Panc1 (cell line): ENCODE results near the gene GLRA3. TPM values are rescaled to one million over a fixed set of nuclear protein-coding genes. Genes with fewer than 3 reads are reported as not detected.

Experiments
- ATAC-seq: fragments of 200-7000 bp; cut with Tn5 transposase; 2 replicates; pipeline ENCODE4 v1.9.1; 2020; ENCODE audit warnings: mild to moderate bottlenecking, moderate library complexity
- BruUV-seq: library from RNA; stranded (reverse); fragments of 400-500 nt; replicated peaks from 2 replicates; lab custom pipeline; 2021; lab: Mats Ljungman, UMichigan
- CTCF ChIA-PET: fragments of 300-600 bp; sonication (Branson Sonifier 250); formaldehyde crosslinking; loops from one replicate; lab custom pipeline; 2022; ENCODE audit warnings: antibody characterized with exemption; lab: Charles Lee
- POLR2A ChIA-PET: fragments of 300-600 bp; sonication (Branson Sonifier 250); formaldehyde crosslinking; loops from one replicate; lab custom pipeline; 2022; ENCODE audit warnings: antibody characterized with exemption; lab: Charles Lee
- DNase-seq: peaks from one replicate; pipeline ENCODE4 v3.0.0-alpha.2; 2010; ENCODE audit warnings: low read depth, low spot score
- H3K27ac ChIP-seq: 2 replicates; pipeline ENCODE4 v1.5.1; 2011; ENCODE audit warnings: mild to moderate bottlenecking, low read length, inconsistent platforms
- H3K27me3 ChIP-seq: fragments of 200-500 bp; sonication (Bioruptor generic); 2 replicates; pipeline ENCODE4 v1.6.0; 2014; ENCODE audit warnings: low read length, inconsistent platforms; ENCODE audit not compliant: control insufficient read depth, insufficient read depth
- H3K36me3 ChIP-seq: fragments of 200-500 bp; sonication (Bioruptor generic); 2 replicates; pipeline ENCODE4 v1.5.1; 2014; ENCODE audit warnings: inconsistent platforms, mild to moderate bottlenecking, low read length, moderate library complexity; ENCODE audit not compliant: control insufficient read depth, insufficient read depth
- H3K4me1 ChIP-seq: 2 replicates; pipeline ENCODE4 v1.5.1; 2011; ENCODE audit warnings: inconsistent platforms, mild to moderate bottlenecking, low read length, moderate library complexity; ENCODE audit not compliant: control insufficient read depth, insufficient read depth
- H3K4me3 ChIP-seq, 2 experiments: 2 replicates each; pipeline ENCODE4 v1.5.1; 2011 to 2012; ENCODE audit warnings: low read depth in 2 of 2, low read length in 2 of 2, mild to moderate bottlenecking in 2 of 2, inconsistent platforms in 1 of 2, moderate library complexity in 1 of 2
- H3K9me3 ChIP-seq: fragments of 200-500 bp; sonication (Bioruptor generic); 2 replicates; pipeline ENCODE4 v1.5.1; 2014; ENCODE audit warnings: low read depth, mild to moderate bottlenecking, inconsistent platforms, low read length, moderate library complexity; ENCODE audit not compliant: control insufficient read depth, insufficient read depth
- POLR2AphosphoS5 ChIP-seq: IDR thresholded peaks from 2 replicates; pipeline ENCODE4 v1.6.1; 2012; ENCODE audit warnings: mild to moderate bottlenecking, low read depth, low read length, moderate library complexity
- SIN3A ChIP-seq: IDR thresholded peaks from 2 replicates; pipeline ENCODE4 v1.6.1; 2012; ENCODE audit warnings: low read depth, mild to moderate bottlenecking, low read length, moderate library complexity, borderline replicate concordance; ENCODE audit not compliant: insufficient read depth
- TCF7L2 ChIP-seq: IDR thresholded peaks from 2 replicates; pipeline ENCODE4 v1.6.1; 2011; ENCODE audit warnings: mild to moderate bottlenecking, low read depth, low read length, inconsistent platforms
- in situ Hi-C: cut with HindIII; loops from 2 replicates; pipeline ENCODE4 v1.10.0; 2016; ENCODE audit warnings: low sequenced_read_pairs, low pct_unique_long_range_greater_than_20kb
- intact Hi-C: fragments of 100-400 bp; cut with micrococcal nuclease; formaldehyde crosslinking; loops from one replicate; pipeline ENCODE4 v1.10.0; 2022; ENCODE audit not compliant: unreplicated experiment
- total RNA-seq: library from RNA; stranded (reverse); gene quantifications from one replicate; pipeline ENCODE4 v1.2.1, GENCODE V29; 2021; ENCODE audit not compliant: unreplicated experiment
- TF ChIP-seq, protein P1 (sequence below): fragments of 450-650 bp; IDR thresholded peaks from 2 replicates; pipeline ENCODE4 v1.5.1; 2017; ENCODE audit warnings: mild to moderate bottlenecking
- TF ChIP-seq, protein P2 (sequence below), 2 experiments: IDR thresholded peaks; 2 replicates each; pipeline ENCODE4 v1.6.1; 2011 to 2012; ENCODE audit warnings: low read depth in 2 of 2, control low read depth in 1 of 2, low read length in 1 of 2, mild to moderate bottlenecking in 1 of 2, moderate library complexity in 1 of 2; ENCODE audit not compliant: insufficient read depth in 1 of 2

The GLRA3 gene
- total RNA-seq, 1 experiment from 2014 or later: not detected

DNA sequence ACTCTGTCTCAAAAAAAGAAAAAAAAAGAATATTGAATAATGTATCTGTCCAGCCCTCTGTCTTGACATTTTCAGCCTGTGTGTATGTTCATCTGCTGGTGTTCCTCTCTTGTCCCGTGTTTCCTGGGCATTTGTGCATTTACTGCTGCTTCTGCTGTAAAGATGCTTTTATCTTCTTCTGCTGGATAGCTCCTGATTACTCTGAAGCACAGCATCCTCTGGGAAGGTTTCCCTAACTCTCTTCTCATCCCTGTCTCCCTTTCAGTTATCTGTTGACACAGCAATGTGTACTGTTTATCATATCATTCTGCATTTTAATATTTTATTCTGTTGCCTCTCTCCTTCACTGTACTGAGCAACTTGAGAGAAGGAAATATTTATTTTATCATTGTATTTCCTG is 232.5 kb downstream of the GLRA3 start:
- H3K9me3 ChIP-seq: no peaks in the 10 kb centered on the region
- TF ChIP-seq, protein P1, sequence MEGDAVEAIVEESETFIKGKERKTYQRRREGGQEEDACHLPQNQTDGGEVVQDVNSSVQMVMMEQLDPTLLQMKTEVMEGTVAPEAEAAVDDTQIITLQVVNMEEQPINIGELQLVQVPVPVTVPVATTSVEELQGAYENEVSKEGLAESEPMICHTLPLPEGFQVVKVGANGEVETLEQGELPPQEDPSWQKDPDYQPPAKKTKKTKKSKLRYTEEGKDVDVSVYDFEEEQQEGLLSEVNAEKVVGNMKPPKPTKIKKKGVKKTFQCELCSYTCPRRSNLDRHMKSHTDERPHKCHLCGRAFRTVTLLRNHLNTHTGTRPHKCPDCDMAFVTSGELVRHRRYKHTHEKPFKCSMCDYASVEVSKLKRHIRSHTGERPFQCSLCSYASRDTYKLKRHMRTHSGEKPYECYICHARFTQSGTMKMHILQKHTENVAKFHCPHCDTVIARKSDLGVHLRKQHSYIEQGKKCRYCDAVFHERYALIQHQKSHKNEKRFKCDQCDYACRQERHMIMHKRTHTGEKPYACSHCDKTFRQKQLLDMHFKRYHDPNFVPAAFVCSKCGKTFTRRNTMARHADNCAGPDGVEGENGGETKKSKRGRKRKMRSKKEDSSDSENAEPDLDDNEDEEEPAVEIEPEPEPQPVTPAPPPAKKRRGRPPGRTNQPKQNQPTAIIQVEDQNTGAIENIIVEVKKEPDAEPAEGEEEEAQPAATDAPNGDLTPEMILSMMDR: no peak
- TF ChIP-seq TCF7L2 (no peak), SIN3A (no peak), POLR2AphosphoS5 (no peak)
- TF ChIP-seq, protein P2, sequence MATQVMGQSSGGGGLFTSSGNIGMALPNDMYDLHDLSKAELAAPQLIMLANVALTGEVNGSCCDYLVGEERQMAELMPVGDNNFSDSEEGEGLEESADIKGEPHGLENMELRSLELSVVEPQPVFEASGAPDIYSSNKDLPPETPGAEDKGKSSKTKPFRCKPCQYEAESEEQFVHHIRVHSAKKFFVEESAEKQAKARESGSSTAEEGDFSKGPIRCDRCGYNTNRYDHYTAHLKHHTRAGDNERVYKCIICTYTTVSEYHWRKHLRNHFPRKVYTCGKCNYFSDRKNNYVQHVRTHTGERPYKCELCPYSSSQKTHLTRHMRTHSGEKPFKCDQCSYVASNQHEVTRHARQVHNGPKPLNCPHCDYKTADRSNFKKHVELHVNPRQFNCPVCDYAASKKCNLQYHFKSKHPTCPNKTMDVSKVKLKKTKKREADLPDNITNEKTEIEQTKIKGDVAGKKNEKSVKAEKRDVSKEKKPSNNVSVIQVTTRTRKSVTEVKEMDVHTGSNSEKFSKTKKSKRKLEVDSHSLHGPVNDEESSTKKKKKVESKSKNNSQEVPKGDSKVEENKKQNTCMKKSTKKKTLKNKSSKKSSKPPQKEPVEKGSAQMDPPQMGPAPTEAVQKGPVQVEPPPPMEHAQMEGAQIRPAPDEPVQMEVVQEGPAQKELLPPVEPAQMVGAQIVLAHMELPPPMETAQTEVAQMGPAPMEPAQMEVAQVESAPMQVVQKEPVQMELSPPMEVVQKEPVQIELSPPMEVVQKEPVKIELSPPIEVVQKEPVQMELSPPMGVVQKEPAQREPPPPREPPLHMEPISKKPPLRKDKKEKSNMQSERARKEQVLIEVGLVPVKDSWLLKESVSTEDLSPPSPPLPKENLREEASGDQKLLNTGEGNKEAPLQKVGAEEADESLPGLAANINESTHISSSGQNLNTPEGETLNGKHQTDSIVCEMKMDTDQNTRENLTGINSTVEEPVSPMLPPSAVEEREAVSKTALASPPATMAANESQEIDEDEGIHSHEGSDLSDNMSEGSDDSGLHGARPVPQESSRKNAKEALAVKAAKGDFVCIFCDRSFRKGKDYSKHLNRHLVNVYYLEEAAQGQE (IDR thresholded peaks at IDR 0.05; ENCODE audit: insufficient read depth in 1 of 2, low read depth in 2 of 2, low read length in 1 of 2): no peak
- H3K36me3 ChIP-seq: no peaks in the 10 kb centered on the region
- ChIA-PET CTCF (no interaction called here), POLR2A (interaction anchor here (0.7 kb wide), 1 partner anchor 28 kb away, joined by 3 read pairs; no protein-coding TSS in a partner anchor)
- H3K27ac ChIP-seq: no peak overlapping the region
- no peak overlapping the region for H3K4me3 ChIP-seq
- no peak for ATAC-seq
- intact Hi-C loops: no loop called here
- in situ Hi-C loops: no loop called here
- H3K4me1 ChIP-seq: no peaks in the 10 kb centered on the region
- no TSS peak for BruUV-seq
- no peaks in the 10 kb centered on the region for H3K27me3 ChIP-seq
- no peak for DNase-seq

DNA sequence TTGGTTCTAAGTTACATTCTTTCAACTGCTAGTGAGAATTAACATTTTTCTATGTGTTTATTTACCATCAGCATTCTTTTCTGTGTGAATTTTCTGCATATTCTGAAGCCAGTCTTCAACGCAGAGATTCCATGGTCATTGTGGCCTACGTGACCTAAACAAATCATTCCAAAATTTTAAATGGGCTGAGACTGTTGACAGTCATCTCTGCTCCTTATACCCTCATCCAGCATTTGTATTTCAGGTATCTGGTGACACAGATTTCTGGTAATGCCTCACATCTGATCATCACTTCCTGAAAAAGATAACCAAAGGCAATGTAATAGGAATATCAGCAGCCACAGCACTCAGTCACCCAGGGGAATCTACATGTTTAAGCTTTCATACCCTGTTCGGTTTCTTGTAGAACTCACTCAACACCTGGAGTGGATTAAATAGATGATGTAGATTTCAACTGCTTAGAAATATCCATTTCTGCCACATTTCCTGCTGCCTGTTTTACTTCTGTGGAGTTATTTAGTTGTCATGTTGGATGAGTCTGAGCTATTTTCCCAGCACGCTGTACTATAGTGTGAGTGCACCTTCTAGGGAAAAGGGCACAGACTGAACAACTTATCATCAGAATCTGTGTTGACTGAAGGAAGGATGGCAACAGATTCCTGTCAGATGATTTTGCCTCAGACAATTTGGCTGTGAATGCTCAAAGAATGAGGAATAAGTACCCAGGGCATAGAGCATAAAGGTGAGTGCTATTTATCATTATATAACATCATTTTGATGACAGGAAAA is 233.7 kb downstream of the GLRA3 start:
- Histone ChIP-seq H3K36me3 (no peaks in the 10 kb centered on the region), H3K4me3 (no peak overlapping the region), H3K27ac (no peak overlapping the region), H3K9me3 (no peaks in the 10 kb centered on the region), H3K4me1 (no peaks in the 10 kb centered on the region), H3K27me3 (no peaks in the 10 kb centered on the region)
- DNase-seq (no peak), ATAC-seq (no peak)
- ChIA-PET CTCF (no interaction called here), POLR2A (no interaction called here)
- TF ChIP-seq TCF7L2 (no peak), POLR2AphosphoS5 (no peak), SIN3A (no peak)
- TF ChIP-seq, protein P1: no peak
- TF ChIP-seq, protein P2 (IDR thresholded peaks at IDR 0.05; ENCODE audit: insufficient read depth in 1 of 2, low read depth in 2 of 2, low read length in 1 of 2): no peak
- intact Hi-C loops (no loop called here), in situ Hi-C loops (no loop called here)
- BruUV-seq: no TSS peak
